ENCODE data around the gene PDE4D. TPM values are rescaled to one million over a fixed set of nuclear protein-coding genes. Genes with fewer than 3 reads are reported as not detected.
"Not testable (repeated sequence)": the region's sequence is repeated elsewhere in the genome, so short reads cannot be mapped to it uniquely, and the experiment has no call there.

The PDE4D gene
- total RNA-seq, 4 donors from 2014 or later: 6.7 to 21.0 (median 15.0) TPM

DNA sequence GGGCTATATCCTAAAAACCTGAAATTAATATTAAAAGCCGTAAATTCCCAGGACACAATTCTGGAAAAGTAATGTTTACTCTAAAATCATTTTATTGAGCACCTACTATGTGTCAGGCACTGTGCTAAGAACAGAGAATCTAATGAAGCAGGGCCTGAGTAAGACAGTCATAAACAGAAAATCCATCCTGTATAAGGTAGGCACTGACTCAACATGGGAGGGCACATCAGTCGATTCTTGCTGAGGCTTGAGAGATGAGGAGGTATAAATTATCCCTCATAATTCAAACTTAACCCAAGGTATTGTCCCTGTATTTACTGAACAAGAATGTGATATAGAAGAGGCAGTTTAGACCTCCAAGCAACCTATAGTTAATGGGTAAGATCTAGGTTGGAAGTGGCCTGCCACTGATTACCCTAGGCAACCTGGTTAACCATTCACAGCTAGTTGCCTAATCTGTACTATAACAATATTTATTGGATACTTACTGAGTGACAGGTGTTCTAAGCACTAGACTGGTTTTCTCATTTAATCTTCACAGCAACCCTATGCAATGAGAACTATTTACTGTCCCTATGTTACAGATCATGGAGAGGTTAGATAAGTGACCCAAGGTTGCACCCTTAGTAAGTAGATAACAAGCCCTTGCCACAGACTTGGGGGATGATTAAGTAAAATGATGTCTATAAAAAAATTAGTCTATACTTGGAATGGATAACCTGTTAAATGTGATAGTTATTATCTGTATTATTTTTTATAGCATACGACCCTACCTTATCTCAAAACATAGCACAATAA is 317.7 kb downstream of the PDE4D start:
- TF ChIP-seq CTCF (IDR thresholded peaks at IDR 0.05) (no peak), POLR2A (IDR thresholded peaks at IDR 0.05) (no peak)
- H3K4me3 ChIP-seq (ENCODE audit: low read depth, poor library complexity, severe bottlenecking): no peak overlapping the region
- intact Hi-C loops (cut with DNase I; ENCODE audit: low total_unique reads): no loop called here
- WGBS, 2 donors: 83 to 93% methylated on average over 3 of the region's 3 CpGs
- DNase-seq (ENCODE audit: low spot score in 2 of 2): no peak

GRCh38 chr5:59573509-59573908 is 320.0 kb downstream of the PDE4D start:
- intact Hi-C loops (cut with DNase I; ENCODE audit: low total_unique reads); H3K4me3 ChIP-seq (ENCODE audit: low read depth, poor library complexity, severe bottlenecking); DNase-seq (ENCODE audit: low spot score in 2 of 2): not testable (repeated sequence)
- 92 to 98% methylated on average over 5 of the region's 5 CpGs for WGBS, 2 donors

GRCh38 chr5:59571067-59571466 is 322.5 kb downstream of the PDE4D start:
- intact Hi-C loops (cut with DNase I; ENCODE audit: low total_unique reads): no loop called here
- WGBS, 2 donors: 96 to 98% methylated on average over 3 of the region's 3 CpGs
- DNase-seq (ENCODE audit: low spot score in 2 of 2): no peak
- TF ChIP-seq POLR2A (IDR thresholded peaks at IDR 0.05) (no peak), CTCF (IDR thresholded peaks at IDR 0.05) (no peak)
- H3K4me3 ChIP-seq (ENCODE audit: low read depth, poor library complexity, severe bottlenecking): no peak overlapping the region

- no peak for DNase-seq (ENCODE audit: low spot score in 2 of 2)
- TF ChIP-seq CTCF (IDR thresholded peaks at IDR 0.05) (no peak), POLR2A (IDR thresholded peaks at IDR 0.05) (no peak)
- 53 to 56% methylated on average over 3 of the region's 3 CpGs for WGBS, 2 donors
- intact Hi-C loops (cut with DNase I; ENCODE audit: low total_unique reads): no loop called here
- no peak overlapping the region for H3K4me3 ChIP-seq (ENCODE audit: low read depth, poor library complexity, severe bottlenecking)
These were observed 323.8 kb downstream of the PDE4D start for GRCh38 chr5:59569608-59570334.

- WGBS, 2 donors: 90 to 92% methylated on average over 4 of the region's 4 CpGs
- TF ChIP-seq POLR2A (IDR thresholded peaks at IDR 0.05) (no peak), CTCF (IDR thresholded peaks at IDR 0.05) (no peak)
- no peak for DNase-seq (ENCODE audit: low spot score in 2 of 2)
- intact Hi-C loops (cut with DNase I; ENCODE audit: low total_unique reads): no loop called here
- no peak overlapping the region for H3K4me3 ChIP-seq (ENCODE audit: low read depth, poor library complexity, severe bottlenecking)
These were observed 324.4 kb downstream of the PDE4D start for GRCh38 chr5:59569158-59569557.

- DNase-seq (ENCODE audit: low spot score in 2 of 2): no peak
- TF ChIP-seq CTCF (IDR thresholded peaks at IDR 0.05) (no peak), POLR2A (IDR thresholded peaks at IDR 0.05) (no peak)
These were observed 325.4 kb downstream of the PDE4D start for GRCh38 chr5:59568161-59568560.

More at GRCh38 chr5:59568161-59568560, 325.4 kb downstream of the PDE4D start:
- intact Hi-C loops (cut with DNase I; ENCODE audit: low total_unique reads): no loop called here
- H3K4me3 ChIP-seq (ENCODE audit: low read depth, poor library complexity, severe bottlenecking): no peak overlapping the region
- WGBS, 2 donors: 92 to 93% methylated on average over 2 of the region's 2 CpGs
